Measurements from ENCODE around the gene MAGI2. TPM values are rescaled to one million over a fixed set of nuclear protein-coding genes. Genes with fewer than 3 reads are reported as not detected.

MAGI2 gene
- total RNA-seq, 4 donors from 2014 or later = 0.98 to 4.8 (median 2.5) TPM

GRCh38 chr7:78175330-78176100 is 1278.0 kb downstream of the MAGI2 start:
- Histone ChIP-seq H3K9me3 (no peaks in the 10 kb centered on the region), H3K4me3 (no peak overlapping the region), H3K27ac (no peak overlapping the region), H3K36me3 (no peaks in the 10 kb centered on the region), H3K4me1 (peaks cover 9% of the 10 kb centered on the region), H3K27me3 (no peaks in the 10 kb centered on the region)
- DNase-seq (ENCODE audit: low spot score in 2 of 2) = no peak
- 61% methylated on average over 10 of the region's 10 CpGs for WGBS
- TF ChIP-seq EP300 (IDR thresholded peaks at IDR 0.05) (no peak), CTCF (IDR thresholded peaks at IDR 0.05) (no peak), POLR2AphosphoS5 (IDR thresholded peaks at IDR 0.05) (no peak), POLR2A (IDR thresholded peaks at IDR 0.05) (no peak)

GRCh38 chr7:78173666-78174065 is 1279.8 kb downstream of the MAGI2 start:
- WGBS = 66% methylated on average over 5 of the region's 5 CpGs
- no peak for DNase-seq (ENCODE audit: low spot score in 2 of 2)
- H3K9me3 ChIP-seq = no peaks in the 10 kb centered on the region
- TF ChIP-seq CTCF (IDR thresholded peaks at IDR 0.05) (no peak), EP300 (IDR thresholded peaks at IDR 0.05) (no peak), POLR2A (IDR thresholded peaks at IDR 0.05) (no peak), POLR2AphosphoS5 (IDR thresholded peaks at IDR 0.05) (no peak)
- H3K36me3 ChIP-seq = no peaks in the 10 kb centered on the region
- peaks cover 9% of the 10 kb centered on the region for H3K4me1 ChIP-seq
- H3K27me3 ChIP-seq = no peaks in the 10 kb centered on the region
- no peak overlapping the region for H3K27ac ChIP-seq
- no peak overlapping the region for H3K4me3 ChIP-seq

GRCh38 chr7:78172933-78173591 is 1280.4 kb downstream of the MAGI2 start:
- Histone ChIP-seq H3K4me1 (peaks cover 7% of the 10 kb centered on the region), H3K9me3 (no peaks in the 10 kb centered on the region), H3K27ac (no peak overlapping the region), H3K27me3 (no peaks in the 10 kb centered on the region), H3K4me3 (no peak overlapping the region), H3K36me3 (no peaks in the 10 kb centered on the region)
- WGBS = 58% methylated on average over 4 of the region's 4 CpGs
- no peak for TF ChIP-seq CTCF (IDR thresholded peaks at IDR 0.05)
- TF ChIP-seq POLR2A (IDR thresholded peaks at IDR 0.05) = no peak
- DNase-seq (ENCODE audit: low spot score in 2 of 2) = no peak

- no peaks in the 10 kb centered on the region for H3K27me3 ChIP-seq
- no peak overlapping the region for H3K27ac ChIP-seq
- H3K36me3 ChIP-seq = no peaks in the 10 kb centered on the region
- no peak for TF ChIP-seq POLR2A (IDR thresholded peaks at IDR 0.05)
- no peak for TF ChIP-seq POLR2AphosphoS5 (IDR thresholded peaks at IDR 0.05)
- TF ChIP-seq CTCF (IDR thresholded peaks at IDR 0.05) = no peak
- TF ChIP-seq EP300 (IDR thresholded peaks at IDR 0.05) = no peak
- 67% methylated on average over 5 of the region's 5 CpGs for WGBS
- H3K9me3 ChIP-seq = no peaks in the 10 kb centered on the region
- no peak for DNase-seq (ENCODE audit: low spot score in 2 of 2)
- H3K4me1 ChIP-seq = peaks cover 7% of the 10 kb centered on the region
- H3K4me3 ChIP-seq = no peak overlapping the region
Observed at GRCh38 chr7:78172267-78172757, 1281.2 kb downstream of the MAGI2 start.

GRCh38 chr7:78171398-78171797 is 1282.1 kb downstream of the MAGI2 start:
- Histone ChIP-seq H3K4me1 (peaks cover 6% of the 10 kb centered on the region), H3K4me3 (no peak overlapping the region), H3K36me3 (no peaks in the 10 kb centered on the region), H3K27ac (no peak overlapping the region), H3K9me3 (no peaks in the 10 kb centered on the region), H3K27me3 (no peaks in the 10 kb centered on the region)
- no peak for DNase-seq (ENCODE audit: low spot score in 2 of 2)
- TF ChIP-seq CTCF (IDR thresholded peaks at IDR 0.05) = no peak
- TF ChIP-seq POLR2AphosphoS5 (IDR thresholded peaks at IDR 0.05) = no peak
- no peak for TF ChIP-seq POLR2A (IDR thresholded peaks at IDR 0.05)
- TF ChIP-seq EP300 (IDR thresholded peaks at IDR 0.05) = no peak
- 91% methylated on average over 2 of the region's 2 CpGs for WGBS

All from suprapubic skin (tissue), 4 donors.